ENCODE results near the gene DHX34. TPM values are rescaled to one million over a fixed set of nuclear protein-coding genes. Genes with fewer than 3 reads are reported as not detected.

The DHX34 gene
- polyA plus RNA-seq, 3 donors = 3.4 to 34.4 (median 3.8) TPM

GRCh38 chr19:47322058-47322457 lies 27.1 kb upstream of the DHX34 start:
- Histone ChIP-seq H3K36me3 (replicated peaks in 1 of 2; ENCODE audit: control insufficient read depth in 1 of 2, insufficient read depth in 2 of 2, low read length in 2 of 2) (peaks cover 22 to 45% of the 10 kb centered on the region in 2 donors), H3K27ac (ENCODE audit: low read depth in 1 of 2, low read length in 2 of 2) (peak overlapping the region; percentile 68 to 73), H3K79me2 (ENCODE audit: insufficient read depth, low read length) (peaks cover 33% of the 10 kb centered on the region), H3K4me1 (ENCODE audit: control insufficient read depth in 1 of 2, insufficient read depth in 2 of 2, low read length in 2 of 2) (peaks cover 54 to 76% of the 10 kb centered on the region in 2 donors), H3K4me3 (replicated peaks in 1 of 3; ENCODE audit: low read depth in 2 of 3, low read length in 3 of 3) (peak overlapping the region in 1 of 3 experiments; percentile 54), H4K20me1 (ENCODE audit: insufficient read depth, low read length) (peaks cover 43% of the 10 kb centered on the region), H3K27me3 (ENCODE audit: control insufficient read depth in 2 of 2, insufficient read depth in 2 of 2, low read length in 2 of 2) (no peaks in the 10 kb centered on the region), H3K9me3 (replicated peaks in 1 of 2; ENCODE audit: control insufficient read depth in 1 of 2, insufficient read depth in 1 of 2, low read length in 2 of 2) (no peaks in the 10 kb centered on the region), H3K4me2 (replicated peaks; ENCODE audit: extremely low read depth, low read length, poor library complexity, severe bottlenecking) (peak overlapping the region; percentile 21), H2AFZ (ENCODE audit: insufficient read depth, low read depth, low read length, poor library complexity, severe bottlenecking) (no peak overlapping the region), H3K9ac (ENCODE audit: insufficient read depth, low read length, poor library complexity, severe bottlenecking) (no peak overlapping the region)
- DNase-seq = peak; percentile 64 to 86 (median 82)
- WGBS (ENCODE audit: insufficient coverage) = 71% methylated on average over 1 of the region's 2 CpGs
- H3K4me1 Mint-ChIP-seq = peaks cover 69% of the 10 kb centered on the region
- intact Hi-C loops (cut with micrococcal nuclease) = no loop called here
- TF ChIP-seq CTCF (IDR thresholded peaks at IDR 0.05) = no peak
- peak overlapping the region; percentile 16 to 30 for H3K4me3 Mint-ChIP-seq
- peaks cover 0 to 12% (median 4%) of the 10 kb centered on the region in 7 donors for H3K9me3 Mint-ChIP-seq
- H3K27me3 Mint-ChIP-seq (ENCODE audit: low read depth in 3 of 3) = peaks cover 2 to 9% (median 8%) of the 10 kb centered on the region in 3 donors
- H3K36me3 Mint-ChIP-seq = peaks cover 40 to 53% of the 10 kb centered on the region in 2 donors
- H3K27ac Mint-ChIP-seq = peak overlapping the region; percentile 87 to 96 (median 93)

GRCh38 chr19:47323409-47323808 lies 25.7 kb upstream of the DHX34 start:
- H3K36me3 Mint-ChIP-seq = peaks cover 31 to 42% of the 10 kb centered on the region in 2 donors
- TF ChIP-seq CTCF (IDR thresholded peaks at IDR 0.05) = no peak
- peaks cover 0 to 12% (median 4%) of the 10 kb centered on the region in 7 donors for H3K9me3 Mint-ChIP-seq
- H3K27ac Mint-ChIP-seq = peak overlapping the region; percentile 89 to 99 (median 93)
- Histone ChIP-seq H3K4me3 (replicated peaks in 1 of 3; ENCODE audit: low read depth in 2 of 3, low read length in 3 of 3) (peak overlapping the region in 1 of 3 experiments; percentile 55), H3K27ac (ENCODE audit: low read depth in 1 of 2, low read length in 2 of 2) (peak overlapping the region; percentile 73 to 91), H3K27me3 (ENCODE audit: control insufficient read depth in 2 of 2, insufficient read depth in 2 of 2, low read length in 2 of 2) (no peaks in the 10 kb centered on the region), H3K4me2 (replicated peaks; ENCODE audit: extremely low read depth, low read length, poor library complexity, severe bottlenecking) (peak overlapping the region; percentile 64), H2AFZ (ENCODE audit: insufficient read depth, low read depth, low read length, poor library complexity, severe bottlenecking) (no peak overlapping the region), H3K4me1 (ENCODE audit: control insufficient read depth in 1 of 2, insufficient read depth in 2 of 2, low read length in 2 of 2) (peaks cover 54 to 77% of the 10 kb centered on the region in 2 donors), H3K9me3 (replicated peaks in 1 of 2; ENCODE audit: control insufficient read depth in 1 of 2, insufficient read depth in 1 of 2, low read length in 2 of 2) (no peaks in the 10 kb centered on the region), H4K20me1 (ENCODE audit: insufficient read depth, low read length) (peaks cover 36% of the 10 kb centered on the region), H3K36me3 (replicated peaks in 1 of 2; ENCODE audit: control insufficient read depth in 1 of 2, insufficient read depth in 2 of 2, low read length in 2 of 2) (peaks cover 22 to 34% of the 10 kb centered on the region in 2 donors), H3K9ac (ENCODE audit: insufficient read depth, low read length, poor library complexity, severe bottlenecking) (peak overlapping the region; percentile 46), H3K79me2 (ENCODE audit: insufficient read depth, low read length) (peaks cover 21% of the 10 kb centered on the region)
- H3K4me3 Mint-ChIP-seq = peak overlapping the region; percentile 61 to 77
- H3K27me3 Mint-ChIP-seq (ENCODE audit: low read depth in 3 of 3) = peaks cover under 1 to 6% (median 2%) of the 10 kb centered on the region in 3 donors
- H3K4me1 Mint-ChIP-seq = peaks cover 67% of the 10 kb centered on the region
- DNase-seq = peak in 1 of 3 donors; percentile 10
- intact Hi-C loops (cut with micrococcal nuclease) = no loop called here
- WGBS (ENCODE audit: insufficient coverage) = 92% methylated on average over 7 of the region's 8 CpGs
